HepG2 (cell line): Measurements from ENCODE around the gene BEST2. TPM values are rescaled to one million over a fixed set of nuclear protein-coding genes. Genes with fewer than 3 reads are reported as not detected.

ENCODE experiments used
- ATF3 ChIP-seq: sonication (generic); formaldehyde crosslinking; IDR thresholded peaks from 2 replicates; pipeline ENCODE4 v1.4.0; 2020; ENCODE audit warnings: missing genetic modification reagents
- ATF7-NPFF ChIP-seq: sonication (generic); formaldehyde crosslinking; IDR thresholded peaks from 2 replicates; pipeline ENCODE4 v1.8.1; 2023; ENCODE audit warnings: mild to moderate bottlenecking, low read depth, missing genetic modification reagents, moderate library complexity
- DNMT3B ChIP-seq: conservative IDR thresholded peaks from 2 replicates; pipeline ENCODE4 v1.6.1; 2016; ENCODE audit warnings: missing biosample characterization, control low read depth
- JUN ChIP-seq: sonication (generic); formaldehyde crosslinking; IDR thresholded peaks from 2 replicates; pipeline ENCODE4 v1.4.0; 2020; ENCODE audit warnings: mild to moderate bottlenecking, missing genetic modification reagents
- KAT7 ChIP-seq: IDR thresholded peaks from 2 replicates; pipeline ENCODE4 v1.6.1; 2018; ENCODE audit warnings: borderline replicate concordance, missing compliant biosample characterization
- NFRKB ChIP-seq: fragments of 450-650 bp; IDR thresholded peaks from 2 replicates; pipeline ENCODE4 v1.6.1; 2017
- NKX3-1 ChIP-seq: sonication (generic); formaldehyde crosslinking; IDR thresholded peaks from 2 replicates; pipeline ENCODE4 v1.5.0; 2020; ENCODE audit warnings: missing genetic modification reagents
- ZFP36L1 ChIP-seq: sonication (generic); formaldehyde crosslinking; IDR thresholded peaks from 2 replicates; pipeline ENCODE4 v1.8.0; 2022; ENCODE audit warnings: mild to moderate bottlenecking, missing genetic modification reagents, moderate library complexity
- ZHX2 ChIP-seq, 2 experiments: sonication (generic) in 1 of 2; formaldehyde crosslinking in 1 of 2; IDR thresholded peaks; 2 replicates each; pipeline versions ENCODE4 v1.6.1 to v1.9.0; 2014 to 2022; ENCODE audit warnings: antibody characterized with exemption in 1 of 2, borderline replicate concordance in 1 of 2, inconsistent platforms in 1 of 2, low read depth in 1 of 2, missing genetic modification reagents in 1 of 2
- ZNF350 ChIP-seq: sonication (generic); formaldehyde crosslinking; IDR thresholded peaks from 2 replicates; pipeline ENCODE4 v1.4.0; 2020; ENCODE audit warnings: mild to moderate bottlenecking, low read depth, missing genetic modification reagents, borderline replicate concordance
- ZNF503 ChIP-seq: sonication (generic); formaldehyde crosslinking; IDR thresholded peaks from 2 replicates; pipeline ENCODE4 v1.4.0; 2020; ENCODE audit warnings: missing genetic modification reagents
- ZNF562 ChIP-seq: sonication (generic); formaldehyde crosslinking; IDR thresholded peaks from 2 replicates; pipeline ENCODE4 v1.8.0; 2022; ENCODE audit warnings: missing genetic modification reagents, borderline replicate concordance
- ZNF704 ChIP-seq: sonication (generic); formaldehyde crosslinking; IDR thresholded peaks from 2 replicates; pipeline ENCODE4 v1.8.1; 2023; ENCODE audit warnings: mild to moderate bottlenecking, inconsistent platforms, moderate library complexity, missing genetic modification reagents, borderline replicate concordance
- ZNF768 ChIP-seq: sonication (generic); formaldehyde crosslinking; IDR thresholded peaks from 2 replicates; pipeline ENCODE4 v1.4.0; 2020; ENCODE audit warnings: missing genetic modification reagents
- ZNF781 ChIP-seq: sonication (generic); formaldehyde crosslinking; IDR thresholded peaks from 2 replicates; pipeline ENCODE4 v1.5.1; 2020; ENCODE audit warnings: borderline replicate concordance, mild to moderate bottlenecking, missing genetic modification reagents; ENCODE audit errors: not compliant biosample characterization
- polyA plus RNA-seq, 8 experiments: library from polyadenylated mRNA; depleted of rRNA in 3 of 8; stranded (reverse) in 7 of 8; unstranded in 1 of 8; fragments of >200 nt; fragmentation: Illumina TruSeq in 4 of 8; extraction: Trizol in 4 of 8; gene quantifications; 2 replicates each; pipeline versions ENCODE4 v1.2.1 to v1.2.3, GENCODE V29; 2011 to 2016; ENCODE audit warnings: low read depth in 4 of 8, missing spikeins in 1 of 8, mixed read lengths in 1 of 8; ENCODE audit not compliant: insufficient read depth in 1 of 8
- total RNA-seq, 5 experiments: library from RNA; depleted of rRNA; stranded (reverse); fragments of >200 nt; fragmentation: Illumina TruSeq; extraction: Trizol; gene quantifications; 2 replicates each; pipeline ENCODE4 v1.2.3, GENCODE V29; 2016; ENCODE audit warnings: low read depth in 1 of 5

BEST2 gene
- total and polyA plus RNA-seq, 2 of the 13 experiments (the other 11 are each of a cell fraction or from before 2014, with no cell fraction given) = not detected

GRCh38 chr19:12801466-12802266, 50.1 kb downstream of the BEST2 start, which contains the start of the genes PRDX2 and THSD8 (continued):
- TF ChIP-seq ZNF704 (CRISPR knock-in tag) (peak; percentile 85; the same call in 1 of the 2 replicates), ATF3 (CRISPR knock-in tag) (0 out of 2 replicates have a peak, but pooled peaks have one; percentile 6), ATF7-NPFF (CRISPR knock-in tag) (peak; percentile 87; the same call in 1 of the 2 replicates), ZNF350 (peak; percentile 52), ZNF503 (CRISPR knock-in tag) (peak; percentile 67; the same call in 1 of the 2 replicates), ZFP36L1 (0 out of 2 replicates have a peak, but pooled peaks have one; percentile 37), DNMT3B (CRISPR knock-in tag) (no peak; the same call in 1 of the 2 replicates), NFRKB (no peak), ZNF781 (CRISPR knock-in tag) (peak; percentile 70), ZHX2 (IDR thresholded peaks at IDR 0.05; ENCODE audit: low read depth) (peak; percentile 45; the same call in 1 of the 2 replicates), ZHX2 (CRISPR knock-in tag; IDR thresholded peaks at IDR 0.05; ENCODE audit: borderline replicate concordance) (no peak), NKX3-1 (0 out of 2 replicates have a peak, but pooled peaks have one; percentile 68), ZNF768 (CRISPR knock-in tag) (no peak; the same call in 1 of the 2 replicates), JUN (CRISPR knock-in tag) (no peak), KAT7 (CRISPR knock-in tag) (peak; percentile 91; the same call in 1 of the 2 replicates), ZNF562 (no peak)
